Measurements from ENCODE around the gene CDC27.

GRCh38 chr17:47192554-47192953 is 3.5 kb upstream of the CDC27 start:
- TF ChIP-seq CTCF (IDR thresholded peaks at IDR 0.05; ENCODE audit: low read depth, low read length) = no peak
- TF ChIP-seq EZH2phosphoT487 (IDR thresholded peaks at IDR 0.05; ENCODE audit: low read depth) = no peak

All from OCI-LY3 (cell line).